Measurements from ENCODE around the gene PLAU. TPM values are rescaled to one million over a fixed set of nuclear protein-coding genes. Genes with fewer than 3 reads are reported as not detected.

PLAU gene
- total RNA-seq, 1 donor from 2014 or later = 0.38 TPM

DNA sequence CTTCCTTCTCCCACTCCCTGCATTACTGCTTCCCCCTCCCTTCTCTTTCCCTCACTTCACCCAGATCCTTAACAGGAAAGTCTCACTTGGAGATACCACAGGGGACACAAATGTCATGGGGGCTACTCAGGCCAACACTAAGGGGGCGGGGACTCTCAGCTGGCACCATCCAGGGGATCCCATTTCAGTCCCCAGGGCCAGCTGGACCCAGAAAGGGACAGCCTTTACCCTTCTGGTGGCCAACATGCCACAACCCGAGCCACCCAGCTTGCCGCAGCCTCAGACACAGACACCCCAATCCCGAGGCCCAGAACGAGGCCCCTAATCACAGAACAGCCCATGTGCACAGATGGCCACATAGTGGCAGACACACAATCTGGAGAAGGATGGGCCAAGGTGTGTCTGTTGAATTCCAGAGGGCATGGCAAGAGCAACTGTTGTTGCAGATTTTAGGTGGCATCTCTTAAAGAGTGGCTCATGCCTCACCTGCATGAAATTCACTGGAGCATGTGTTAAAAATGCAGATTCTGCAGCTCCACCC, 42.2 kb upstream of the PLAU start:
- no peak overlapping the region for H3K4me3 Mint-ChIP-seq (ENCODE audit: low read depth)
- H3K27me3 Mint-ChIP-seq = no peaks in the 10 kb centered on the region
- no peaks in the 10 kb centered on the region for H3K9me3 Mint-ChIP-seq (ENCODE audit: low read depth)
- H3K27ac Mint-ChIP-seq = no peak overlapping the region
- peaks cover 15% of the 10 kb centered on the region for H3K36me3 Mint-ChIP-seq (ENCODE audit: insufficient read depth)
- no peak for TF ChIP-seq CTCF (IDR thresholded peaks at IDR 0.05; ENCODE audit: unreplicated experiment)
- no peak for DNase-seq (ENCODE audit: low spot score, unreplicated experiment)
- H3K4me1 Mint-ChIP-seq (ENCODE audit: low read depth) = peaks cover 13% of the 10 kb centered on the region

DNA sequence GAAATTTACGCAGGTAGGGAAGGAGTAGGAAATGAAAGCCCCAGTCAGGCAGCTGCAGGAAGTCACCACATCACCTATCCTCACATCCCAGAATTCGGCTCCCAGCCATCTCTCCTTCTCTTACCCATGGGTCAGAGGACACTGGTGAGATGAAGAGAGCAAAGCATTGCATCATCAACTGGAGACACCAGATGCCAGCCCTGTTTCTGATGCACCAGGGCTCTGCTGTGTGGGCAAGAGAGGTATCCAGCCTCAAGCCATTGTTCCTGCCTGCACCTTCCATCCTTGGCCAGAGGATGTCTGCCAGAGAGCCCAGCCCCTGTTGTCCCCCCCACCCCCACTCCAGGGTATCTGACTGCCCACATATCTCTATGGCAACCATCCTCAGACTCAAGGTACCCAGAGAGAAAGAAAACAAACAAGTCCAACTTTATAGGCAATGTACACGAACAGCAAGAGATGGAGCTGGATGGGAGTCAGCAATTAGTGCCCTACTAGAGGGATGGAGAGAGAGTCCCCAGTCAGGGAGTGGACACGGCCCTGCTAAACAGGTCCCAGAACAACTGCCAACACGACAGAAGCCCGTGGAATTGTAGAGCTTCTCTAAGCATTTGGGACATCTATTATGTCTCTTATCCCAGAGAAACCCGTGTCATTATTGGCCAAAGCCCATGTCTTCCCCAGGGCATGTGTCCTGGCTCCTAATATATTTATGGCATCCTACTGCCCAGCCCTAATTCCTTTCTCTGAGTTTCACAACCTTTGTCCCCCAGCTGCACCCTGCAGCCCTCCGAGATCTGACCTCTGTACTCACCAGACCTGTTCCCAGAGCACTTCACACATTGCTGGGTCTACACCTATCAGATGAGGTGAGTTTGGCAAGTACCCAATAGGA, 39.4 kb upstream of the PLAU start:
- DNase-seq (ENCODE audit: low spot score, unreplicated experiment) = no peak
- Mint-ChIP-seq H3K4me1 (ENCODE audit: low read depth) (peaks cover 15% of the 10 kb centered on the region), H3K27me3 (peaks cover 7% of the 10 kb centered on the region), H3K36me3 (ENCODE audit: insufficient read depth) (peaks cover 13% of the 10 kb centered on the region), H3K27ac (peak overlapping the region; percentile 47), H3K4me3 (ENCODE audit: low read depth) (peak overlapping the region; percentile 73), H3K9me3 (ENCODE audit: low read depth) (no peaks in the 10 kb centered on the region)
- TF ChIP-seq CTCF (IDR thresholded peaks at IDR 0.05; ENCODE audit: unreplicated experiment) = no peak

DNA sequence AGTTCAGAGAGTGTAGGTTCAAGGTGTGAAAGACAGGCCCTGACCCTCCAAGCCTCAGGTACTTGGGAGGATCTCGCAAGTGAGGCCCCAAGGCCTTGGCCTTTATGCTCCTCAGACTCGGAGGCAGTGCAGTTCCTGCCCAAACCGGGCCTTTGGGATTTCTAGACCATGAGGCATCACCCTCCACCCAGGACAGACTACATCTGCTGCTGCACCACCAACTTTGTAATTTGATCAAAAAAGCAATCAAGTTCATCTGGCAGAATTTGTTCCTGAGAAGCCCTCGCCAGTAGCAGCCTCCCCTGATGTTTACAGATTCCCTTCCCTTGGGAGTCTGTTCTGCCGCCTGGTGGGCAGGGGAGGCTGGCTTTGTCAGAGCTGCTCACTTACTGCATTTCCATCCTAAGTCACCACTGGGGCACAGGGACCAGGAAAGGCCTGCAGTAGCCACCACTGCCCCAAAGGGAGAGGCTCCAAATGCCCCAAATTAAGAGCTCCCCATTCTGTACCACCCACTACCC, 38.7 kb upstream of the PLAU start:
- Mint-ChIP-seq H3K36me3 (ENCODE audit: insufficient read depth) (peaks cover 13% of the 10 kb centered on the region), H3K4me3 (ENCODE audit: low read depth) (peak overlapping the region; percentile 73), H3K27ac (peak overlapping the region; percentile 47), H3K9me3 (ENCODE audit: low read depth) (no peaks in the 10 kb centered on the region), H3K27me3 (peaks cover 11% of the 10 kb centered on the region), H3K4me1 (ENCODE audit: low read depth) (peaks cover 15% of the 10 kb centered on the region)
- DNase-seq (ENCODE audit: low spot score, unreplicated experiment) = no peak
- peak; percentile 37 for TF ChIP-seq CTCF (IDR thresholded peaks at IDR 0.05; ENCODE audit: unreplicated experiment)

DNA sequence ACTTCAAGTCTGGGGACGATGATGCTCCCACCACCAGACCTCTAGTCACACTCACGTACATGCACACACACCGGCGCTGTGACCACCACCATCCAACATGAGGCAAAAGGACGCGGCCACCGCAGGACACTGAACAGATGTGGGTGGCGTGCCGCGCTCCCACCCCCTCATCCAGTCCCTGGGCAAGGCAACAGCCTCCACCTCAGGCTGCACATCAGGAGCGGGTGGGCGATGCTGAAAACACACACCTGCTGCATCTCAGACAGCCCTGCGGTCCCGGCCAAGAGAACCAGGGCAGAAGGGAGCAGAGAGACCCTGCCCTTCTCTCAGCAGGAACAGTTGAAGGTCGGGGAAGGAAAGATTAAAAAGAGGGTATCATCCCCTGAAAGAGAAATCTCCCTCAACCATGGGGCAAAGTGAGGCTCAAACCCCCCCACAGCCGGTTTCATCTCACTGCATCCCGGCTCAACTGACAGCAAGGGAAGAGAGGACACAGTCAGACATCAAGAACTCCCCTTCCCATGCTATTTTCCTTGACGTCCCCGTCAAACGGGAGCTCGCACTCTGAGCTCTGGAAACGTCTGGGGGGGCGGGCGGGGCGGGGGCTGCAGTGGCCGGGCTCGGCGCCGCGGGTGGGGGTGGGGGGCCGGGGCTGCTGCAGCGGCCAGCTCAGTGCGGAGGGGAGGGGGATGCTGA, 37.6 kb upstream of the PLAU start:
- H3K36me3 Mint-ChIP-seq (ENCODE audit: insufficient read depth) = peaks cover 13% of the 10 kb centered on the region
- peaks cover 17% of the 10 kb centered on the region for H3K27me3 Mint-ChIP-seq
- no peak overlapping the region for H3K27ac Mint-ChIP-seq
- H3K4me1 Mint-ChIP-seq (ENCODE audit: low read depth) = peaks cover 15% of the 10 kb centered on the region
- DNase-seq (ENCODE audit: low spot score, unreplicated experiment) = no peak
- peak overlapping the region; percentile 73 for H3K4me3 Mint-ChIP-seq (ENCODE audit: low read depth)
- no peak for TF ChIP-seq CTCF (IDR thresholded peaks at IDR 0.05; ENCODE audit: unreplicated experiment)
- H3K9me3 Mint-ChIP-seq (ENCODE audit: low read depth) = no peaks in the 10 kb centered on the region

DNA sequence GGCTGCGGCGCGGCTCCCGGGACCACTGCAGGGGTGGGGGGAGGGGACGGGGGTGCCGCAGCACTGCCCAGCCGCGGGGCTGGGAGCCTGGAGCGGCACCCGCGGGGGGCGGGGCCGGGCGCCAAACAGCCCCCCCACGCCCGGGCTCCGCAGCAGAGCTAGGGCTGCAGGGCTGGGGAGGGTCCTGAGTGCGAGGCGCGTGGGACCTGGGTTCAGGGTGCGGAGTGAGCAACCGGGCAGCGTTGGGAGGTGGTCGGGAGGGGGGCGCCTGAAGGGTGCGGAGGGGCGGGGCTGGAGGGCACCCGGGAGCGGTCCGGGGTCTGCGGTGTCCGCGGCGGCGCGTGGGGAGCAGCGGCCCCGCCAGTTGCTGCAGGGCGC, 37.1 kb upstream of the PLAU start:
- H3K9me3 Mint-ChIP-seq (ENCODE audit: low read depth) = no peaks in the 10 kb centered on the region
- no peak for DNase-seq (ENCODE audit: low spot score, unreplicated experiment)
- peaks cover 15% of the 10 kb centered on the region for H3K4me1 Mint-ChIP-seq (ENCODE audit: low read depth)
- TF ChIP-seq CTCF (IDR thresholded peaks at IDR 0.05; ENCODE audit: unreplicated experiment) = no peak
- H3K4me3 Mint-ChIP-seq (ENCODE audit: low read depth) = peak overlapping the region; percentile 70
- peaks cover 18% of the 10 kb centered on the region for H3K27me3 Mint-ChIP-seq
- peaks cover 13% of the 10 kb centered on the region for H3K36me3 Mint-ChIP-seq (ENCODE audit: insufficient read depth)
- no peak overlapping the region for H3K27ac Mint-ChIP-seq
